HEK293 (cell line): ENCODE results near the gene RPGRIP1L.
A peak's percentile ranks its signal among the peaks of the same experiment; 100 is the strongest.

Experiments
- CTCF ChIA-PET: fragments of 350-600 bp; formaldehyde crosslinking; extraction: SDS; loops from one replicate; lab custom pipeline; 2021; ENCODE audit warnings: antibody characterized with exemption; lab: Yijun Ruan, JAX
- POLR2A ChIA-PET: fragments of 300-600 bp; formaldehyde crosslinking; extraction: SDS; loops from one replicate; lab custom pipeline; 2020; ENCODE audit warnings: antibody characterized with exemption, inconsistent platforms; lab: Yijun Ruan, JAX
- H3K27ac ChIP-seq: fragments of 200-500 bp; sonication (Bioruptor generic); 2 replicates; pipeline ENCODE4 v1.5.1; 2014; ENCODE audit warnings: low read depth, low read length, control low read depth, inconsistent platforms; ENCODE audit errors: extremely low read depth
- H3K36me3 ChIP-seq, 2 experiments: fragments of 200-500 bp in 1 of 2; sonication (Bioruptor generic) in 1 of 2; 1 replicate in 1 of 2; 2 replicates in 1 of 2; pipeline ENCODE4 v1.5.1; 2014 to 2017; ENCODE audit warnings: inconsistent platforms in 2 of 2, low read length in 2 of 2; ENCODE audit not compliant: control insufficient read depth in 2 of 2, insufficient read depth in 1 of 2
- H3K4me1 ChIP-seq: fragments of 200-500 bp; sonication (Bioruptor generic); 2 replicates; pipeline ENCODE4 v1.5.1; 2014; ENCODE audit warnings: mild to moderate bottlenecking, low read length, inconsistent platforms; ENCODE audit not compliant: control insufficient read depth, insufficient read depth
- H3K4me3 ChIP-seq: 2 replicates; pipeline ENCODE4 v1.5.1; 2011; ENCODE audit warnings: low read depth, mild to moderate bottlenecking, control low read depth, low read length, moderate library complexity
- H3K9me3 ChIP-seq: fragments of 200-500 bp; sonication (Bioruptor generic); 2 replicates; pipeline ENCODE4 v1.5.1; 2014; ENCODE audit warnings: low read depth, low read length, inconsistent platforms; ENCODE audit not compliant: control insufficient read depth, insufficient read depth
- FEZF1 ChIP-seq: fragments of 450-650 bp; formaldehyde crosslinking; IDR thresholded peaks from 2 replicates; pipeline ENCODE4 v1.5.1; 2016; ENCODE audit warnings: missing biosample characterization, missing genetic modification characterization
- GLI2 ChIP-seq: fragments of 450-650 bp; formaldehyde crosslinking; IDR thresholded peaks from 2 replicates; pipeline ENCODE4; 2017; ENCODE audit warnings: missing biosample characterization, missing genetic modification characterization, low read depth, borderline replicate concordance
- GLI4 ChIP-seq: fragments of 450-650 bp; formaldehyde crosslinking; IDR thresholded peaks from 2 replicates; pipeline ENCODE4 v1.5.1; 2016; ENCODE audit warnings: missing biosample characterization, missing genetic modification characterization
- GLIS2 ChIP-seq: fragments of 450-650 bp; formaldehyde crosslinking; IDR thresholded peaks from 2 replicates; pipeline ENCODE4 v1.5.1; 2016; ENCODE audit warnings: missing biosample characterization, missing genetic modification characterization
- ZBTB21 ChIP-seq: fragments of 450-650 bp; formaldehyde crosslinking; IDR thresholded peaks from 2 replicates; pipeline ENCODE4 v1.5.1; 2017; ENCODE audit warnings: missing biosample characterization, missing genetic modification characterization
- ZBTB26 ChIP-seq: fragments of 450-650 bp; formaldehyde crosslinking; optimal IDR thresholded peaks from 2 replicates; pipeline ENCODE3; 2016; ENCODE audit warnings: missing biosample characterization, mild to moderate bottlenecking, missing genetic modification characterization
- ZFP37 ChIP-seq: fragments of 450-650 bp; formaldehyde crosslinking; IDR thresholded peaks from 2 replicates; pipeline ENCODE4 v1.5.1; 2016; ENCODE audit warnings: missing biosample characterization, missing genetic modification characterization
- ZNF132 ChIP-seq: fragments of 450-650 bp; formaldehyde crosslinking; IDR thresholded peaks from 2 replicates; pipeline ENCODE4 v1.5.1; 2017; ENCODE audit warnings: missing biosample characterization, missing genetic modification characterization, borderline replicate concordance
- ZNF146 ChIP-seq: fragments of 450-650 bp; formaldehyde crosslinking; IDR thresholded peaks from 2 replicates; pipeline ENCODE4 v1.5.1; 2016; ENCODE audit warnings: missing biosample characterization, missing genetic modification characterization
- ZNF155 ChIP-seq: fragments of 450-650 bp; formaldehyde crosslinking; IDR thresholded peaks from 2 replicates; pipeline ENCODE4 v1.5.1; 2016; ENCODE audit warnings: missing biosample characterization, missing genetic modification characterization
- ZNF324 ChIP-seq: fragments of 450-650 bp; formaldehyde crosslinking; IDR thresholded peaks from 2 replicates; pipeline ENCODE4 v1.5.1; 2016; ENCODE audit warnings: missing biosample characterization, missing genetic modification characterization
- ZNF350 ChIP-seq: fragments of 450-650 bp; formaldehyde crosslinking; IDR thresholded peaks from 2 replicates; pipeline ENCODE4 v1.5.0; 2017; ENCODE audit warnings: missing biosample characterization, mild to moderate bottlenecking, missing genetic modification characterization
- ZNF449 ChIP-seq: fragments of 450-650 bp; formaldehyde crosslinking; IDR thresholded peaks from 2 replicates; pipeline ENCODE4 v1.5.1; 2017; ENCODE audit warnings: missing biosample characterization, mild to moderate bottlenecking, missing genetic modification characterization, moderate library complexity
- ZNF473 ChIP-seq: fragments of 450-650 bp; formaldehyde crosslinking; IDR thresholded peaks from 2 replicates; pipeline ENCODE4 v1.5.1; 2017; ENCODE audit warnings: missing biosample characterization, missing genetic modification characterization
- ZNF48 ChIP-seq: fragments of 450-650 bp; formaldehyde crosslinking; IDR thresholded peaks from 2 replicates; pipeline ENCODE4 v1.5.1; 2016; ENCODE audit warnings: missing biosample characterization, missing genetic modification characterization
- ZNF600 ChIP-seq: fragments of 450-650 bp; formaldehyde crosslinking; IDR thresholded peaks from 2 replicates; pipeline ENCODE4 v1.5.1; 2016; ENCODE audit warnings: missing biosample characterization, missing genetic modification characterization
- ZNF639 ChIP-seq: fragments of 450-650 bp; formaldehyde crosslinking; IDR thresholded peaks from 2 replicates; pipeline ENCODE4 v1.5.1; 2016; ENCODE audit warnings: missing biosample characterization, missing genetic modification characterization
- ZNF701 ChIP-seq: fragments of 450-650 bp; formaldehyde crosslinking; IDR thresholded peaks from 2 replicates; pipeline ENCODE4 v1.5.1; 2016; ENCODE audit warnings: missing biosample characterization, missing genetic modification characterization
- ZNF785 ChIP-seq: fragments of 450-650 bp; formaldehyde crosslinking; IDR thresholded peaks from 2 replicates; pipeline ENCODE4 v1.5.1; 2016; ENCODE audit warnings: missing biosample characterization, missing genetic modification characterization
- ZNF843 ChIP-seq: fragments of 450-650 bp; formaldehyde crosslinking; IDR thresholded peaks from 2 replicates; pipeline ENCODE4 v1.5.1; 2016; ENCODE audit warnings: missing biosample characterization, missing genetic modification characterization

The RPGRIP1L gene

GRCh38 chr16:53714205-53715022, 10.8 kb upstream of the RPGRIP1L start (continued):
- TF ChIP-seq ZNF600 (tag by site-specific recombination) (peak; percentile 74), ZBTB26 (no peak), ZFP37 (tag by site-specific recombination) (no peak), ZNF843 (tag by site-specific recombination) (peak; percentile 90), ZNF132 (tag by site-specific recombination) (no peak)

GRCh38 chr16:53713403-53714204, 9.9 kb upstream of the RPGRIP1L start:
- POLR2A ChIA-PET: no interaction called here
- H3K27ac ChIP-seq: no peak overlapping the region
- no peak overlapping the region for H3K4me3 ChIP-seq
- no peaks in the 10 kb centered on the region for H3K9me3 ChIP-seq
- H3K36me3 ChIP-seq: no peaks in the 10 kb centered on the region
- CTCF ChIA-PET: interaction anchor here (0.6 to 0.7 kb wide), 3 partner anchors 38 to 115 kb away, joined by 3 to 4 read pairs (median 3); no protein-coding TSS in a partner anchor
- no peak for TF ChIP-seq ZBTB21 (tag by site-specific recombination)
- no peak for TF ChIP-seq ZNF324 (tag by site-specific recombination)
- TF ChIP-seq GLI2 (tag by site-specific recombination): no peak
- TF ChIP-seq FEZF1: no peak
- no peak for TF ChIP-seq GLI4 (tag by site-specific recombination)
- TF ChIP-seq ZNF701 (tag by site-specific recombination): no peak
- no peak for TF ChIP-seq GLIS2 (tag by site-specific recombination)
- TF ChIP-seq ZNF449: no peak
- TF ChIP-seq ZNF155 (tag by site-specific recombination): no peak
- H3K4me1 ChIP-seq: peaks cover 22% of the 10 kb centered on the region

GRCh38 chr16:53712065-53712464, 8.4 kb upstream of the RPGRIP1L start:
- no peak overlapping the region for H3K4me3 ChIP-seq
- no peak for TF ChIP-seq ZNF146 (tag by site-specific recombination)
- TF ChIP-seq ZNF350 (tag by site-specific recombination): no peak
- no peak for TF ChIP-seq ZNF843 (tag by site-specific recombination)
- TF ChIP-seq ZNF639 (tag by site-specific recombination): no peak
- no peak for TF ChIP-seq ZNF473 (tag by site-specific recombination)
- TF ChIP-seq ZNF324 (tag by site-specific recombination): no peak
- no peak for TF ChIP-seq ZNF48 (tag by site-specific recombination)
- no peak for TF ChIP-seq ZNF785
- no peaks in the 10 kb centered on the region for H3K9me3 ChIP-seq
- H3K27ac ChIP-seq: no peak overlapping the region
- POLR2A ChIA-PET: no interaction called here
- H3K36me3 ChIP-seq: peaks cover 0 to 2% of the 10 kb centered on the region in 2 experiments; a peak in 1 of 3 replicates
- peaks cover 22% of the 10 kb centered on the region for H3K4me1 ChIP-seq
- CTCF ChIA-PET: no interaction called here
